ENCODE results near the gene KCNMA1. TPM values are rescaled to one million over a fixed set of nuclear protein-coding genes. Genes with fewer than 3 reads are reported as not detected.
"Not testable (repeated sequence)": the region's sequence is repeated elsewhere in the genome, so short reads cannot be mapped to it uniquely, and the experiment has no call there.

Gene KCNMA1
- total and polyA plus RNA-seq, 5 experiments from 2014 or later, result not detected

DNA sequence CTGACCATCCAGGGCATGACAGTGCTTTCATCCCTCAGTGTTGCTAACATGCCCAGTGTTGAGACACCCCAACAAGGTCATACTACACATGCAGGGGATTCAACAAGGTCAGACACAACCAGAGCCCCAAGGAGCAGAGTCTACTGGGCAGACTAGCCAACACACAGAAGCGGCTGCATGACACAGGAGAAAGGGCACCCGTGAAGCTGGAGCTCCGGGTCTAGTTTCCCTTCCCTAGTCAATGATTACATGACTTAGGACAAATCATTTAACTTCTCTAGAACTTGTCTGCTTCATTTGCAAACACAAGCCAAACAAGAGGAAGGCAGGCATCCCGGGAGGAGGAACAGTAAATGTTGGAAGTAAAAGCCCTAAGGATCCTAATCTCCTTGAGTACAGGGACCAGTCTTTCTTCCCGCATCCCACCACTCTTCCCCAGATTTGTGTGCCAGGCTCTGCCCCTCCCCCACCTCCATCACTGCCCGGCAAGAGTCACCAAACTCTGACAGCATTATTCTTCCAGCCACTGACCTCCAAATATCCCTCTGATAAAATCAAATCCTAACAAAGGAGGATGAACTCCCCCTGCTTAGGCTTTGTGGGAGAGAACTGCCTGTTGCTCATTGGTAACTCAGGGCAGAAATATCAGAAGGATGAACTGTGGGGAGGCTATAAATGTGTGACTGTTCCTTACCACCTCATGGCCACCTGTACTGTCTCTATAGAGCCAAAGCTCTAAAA lies 104.3 kb downstream of the KCNMA1 start:
- DNase-seq (no peak), ATAC-seq (no peak)
- H3K27me3 Mint-ChIP-seq, result peaks cover 0 to 12% (median 8%) of the 10 kb centered on the region in 5 donors
- no peaks in the 10 kb centered on the region for H3K4me1 Mint-ChIP-seq
- H3K4me3 Mint-ChIP-seq, result no peak overlapping the region
- POLR2A ChIA-PET, result no interaction called here
- no peak overlapping the region for H3K27ac Mint-ChIP-seq
- H3K36me3 Mint-ChIP-seq, result no peaks in the 10 kb centered on the region
- no peaks in the 10 kb centered on the region for H3K9me3 Mint-ChIP-seq

GRCh38 chr10:77532068-77532467 lies 105.5 kb downstream of the KCNMA1 start:
- no peak for ATAC-seq
- Mint-ChIP-seq H3K4me3 (no peak overlapping the region), H3K9me3 (no peaks in the 10 kb centered on the region), H3K36me3 (no peaks in the 10 kb centered on the region), H3K4me1 (no peaks in the 10 kb centered on the region), H3K27ac (no peak overlapping the region), H3K27me3 (peaks cover 0 to 12% (median 8%) of the 10 kb centered on the region in 5 donors)
- DNase-seq, result no peak
- POLR2A ChIA-PET, result no interaction called here

GRCh38 chr10:77531441-77532001 lies 106.1 kb downstream of the KCNMA1 start:
- Mint-ChIP-seq H3K4me3 (no peak overlapping the region), H3K36me3 (no peaks in the 10 kb centered on the region), H3K9me3 (no peaks in the 10 kb centered on the region), H3K4me1 (no peaks in the 10 kb centered on the region), H3K27me3 (peaks cover 3 to 16% (median 8%) of the 10 kb centered on the region in 5 donors), H3K27ac (peak overlapping the region in 1 of 10 donors; percentile 21)
- no peak for ATAC-seq
- POLR2A ChIA-PET, result no interaction called here
- DNase-seq, result no peak

- no peaks in the 10 kb centered on the region for H3K36me3 Mint-ChIP-seq
- no peak overlapping the region for H3K27ac Mint-ChIP-seq
- H3K27me3 Mint-ChIP-seq, result peaks cover 3 to 13% (median 5%) of the 10 kb centered on the region in 5 donors
- H3K4me1 Mint-ChIP-seq, result no peaks in the 10 kb centered on the region
- no peak overlapping the region for H3K4me3 Mint-ChIP-seq
- no peak for DNase-seq
- POLR2A ChIA-PET, result no interaction called here
- ATAC-seq, result no peak
- no peaks in the 10 kb centered on the region for H3K9me3 Mint-ChIP-seq
Observed at GRCh38 chr10:77530011-77530410, 107.6 kb downstream of the KCNMA1 start.

- POLR2A ChIA-PET, result no interaction called here
- Mint-ChIP-seq H3K9me3 (no peaks in the 10 kb centered on the region), H3K36me3 (no peaks in the 10 kb centered on the region), H3K27ac (no peak overlapping the region), H3K4me1 (no peaks in the 10 kb centered on the region), H3K27me3 (peaks cover 1 to 13% (median 7%) of the 10 kb centered on the region in 5 donors), H3K4me3 (no peak overlapping the region)
- DNase-seq (no peak), ATAC-seq (no peak)
Observed at GRCh38 chr10:77529050-77529576, 108.5 kb downstream of the KCNMA1 start.

GRCh38 chr10:77527839-77528238 lies 109.8 kb downstream of the KCNMA1 start:
- peaks cover 1 to 18% (median 6%) of the 10 kb centered on the region in 5 donors for H3K27me3 Mint-ChIP-seq
- no peaks in the 10 kb centered on the region for H3K9me3 Mint-ChIP-seq
- POLR2A ChIA-PET, result no interaction called here
- no peak for ATAC-seq
- no peaks in the 10 kb centered on the region for H3K36me3 Mint-ChIP-seq
- no peak overlapping the region for H3K27ac Mint-ChIP-seq
- H3K4me1 Mint-ChIP-seq, result no peaks in the 10 kb centered on the region
- no peak for DNase-seq
- H3K4me3 Mint-ChIP-seq, result no peak overlapping the region

DNA sequence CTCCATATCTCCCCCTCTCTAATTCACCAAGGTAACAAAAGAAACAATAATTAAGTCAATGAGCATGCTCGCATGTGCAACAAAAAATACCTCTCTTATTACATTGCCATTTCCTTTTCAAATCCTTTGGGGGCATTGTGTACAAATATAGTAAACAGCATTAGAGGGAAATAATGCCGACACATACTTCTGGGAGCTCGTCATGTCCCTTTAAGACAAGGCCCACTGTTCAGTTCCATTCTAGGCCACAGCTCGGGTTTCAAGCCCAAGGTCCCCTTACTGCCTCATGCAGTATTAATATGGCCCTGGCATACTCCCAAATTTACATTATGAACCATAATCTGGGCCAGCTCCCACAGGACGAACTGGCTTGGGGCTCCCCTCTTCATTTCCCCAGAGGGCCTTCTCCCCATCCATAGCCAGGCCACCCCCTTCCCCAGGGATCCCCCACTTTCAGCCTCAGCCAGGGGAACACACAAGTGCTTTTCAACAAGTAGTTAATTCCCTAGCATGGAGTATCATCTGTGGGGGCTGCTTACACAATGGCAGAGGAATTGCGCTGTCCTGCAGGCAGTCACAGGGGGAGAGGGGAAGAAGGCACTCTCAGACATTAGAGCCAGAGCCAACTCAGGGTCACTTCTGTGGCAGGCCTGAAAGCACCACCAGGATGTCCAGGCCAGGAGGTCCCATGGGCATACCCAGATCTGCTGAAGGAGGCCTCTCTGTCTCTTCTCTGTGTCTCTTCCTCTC lies 110.6 kb downstream of the KCNMA1 start:
- ATAC-seq (no peak), DNase-seq (no peak)
- Mint-ChIP-seq H3K9me3 (no peaks in the 10 kb centered on the region), H3K4me3 (no peak overlapping the region), H3K36me3 (no peaks in the 10 kb centered on the region), H3K4me1 (no peaks in the 10 kb centered on the region), H3K27ac (no peak overlapping the region), H3K27me3 (peaks cover 1 to 24% (median 12%) of the 10 kb centered on the region in 5 donors)
- POLR2A ChIA-PET, result no interaction called here

DNA sequence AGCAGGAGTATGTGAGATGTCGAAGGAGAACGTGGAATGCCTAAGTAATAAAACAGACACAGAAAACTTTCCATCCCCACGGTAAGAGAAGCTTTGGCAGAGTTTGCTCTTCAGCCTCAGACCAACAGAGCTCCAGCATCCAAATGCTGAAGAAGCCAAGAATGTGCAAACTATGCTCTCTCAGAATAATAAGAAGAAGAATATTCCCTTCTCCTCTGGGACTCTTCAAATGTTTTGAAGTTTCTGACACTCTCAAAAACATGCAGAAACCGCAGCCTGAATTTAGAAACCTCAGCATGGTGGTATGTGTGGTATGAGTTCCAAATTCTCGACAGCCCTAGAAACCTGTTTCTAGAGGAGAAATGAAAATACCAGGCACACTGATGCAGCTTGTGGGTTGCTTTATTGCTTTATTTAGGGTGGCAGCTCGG lies 113.3 kb downstream of the KCNMA1 start:
- Mint-ChIP-seq H3K9me3 (peaks cover 0 to 11% (median 0%) of the 10 kb centered on the region in 9 donors), H3K27me3 (peaks cover 4 to 35% (median 12%) of the 10 kb centered on the region in 5 donors), H3K36me3 (no peaks in the 10 kb centered on the region), H3K27ac (no peak overlapping the region), H3K4me1 (no peaks in the 10 kb centered on the region), H3K4me3 (no peak overlapping the region)
- ATAC-seq (no peak), DNase-seq (no peak)
- POLR2A ChIA-PET, result no interaction called here

GRCh38 chr10:77522268-77522809 lies 115.3 kb downstream of the KCNMA1 start:
- Mint-ChIP-seq H3K27ac (no peak overlapping the region), H3K27me3 (peaks cover 5 to 35% (median 11%) of the 10 kb centered on the region in 5 donors), H3K36me3 (no peaks in the 10 kb centered on the region), H3K4me3 (no peak overlapping the region), H3K4me1 (no peaks in the 10 kb centered on the region), H3K9me3 (peaks cover 0 to 12% (median 0%) of the 10 kb centered on the region in 9 donors)
- ATAC-seq (no peak), DNase-seq (no peak)
- POLR2A ChIA-PET, result no interaction called here

DNA sequence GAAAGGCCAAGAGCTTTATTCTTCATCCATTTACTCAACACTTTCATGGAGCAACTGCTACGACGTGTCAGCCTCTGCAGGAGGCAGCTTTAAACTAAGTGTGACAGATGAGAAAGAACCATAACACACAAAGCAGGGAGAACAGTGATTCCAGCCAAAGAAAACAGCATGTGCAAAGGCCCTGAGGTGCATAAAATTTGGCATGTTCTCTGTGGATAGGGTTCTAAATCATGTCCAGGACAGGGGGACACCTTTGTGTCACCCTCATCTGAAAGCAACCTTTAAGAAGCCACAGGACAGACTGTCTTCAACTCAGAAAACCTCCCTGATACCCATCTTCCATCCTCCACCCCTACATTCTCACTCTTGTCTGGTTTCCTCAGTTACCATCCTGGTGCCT lies 116.6 kb downstream of the KCNMA1 start:
- POLR2A ChIA-PET, result no interaction called here
- H3K4me3 Mint-ChIP-seq, result no peak overlapping the region
- H3K36me3 Mint-ChIP-seq, result no peaks in the 10 kb centered on the region
- H3K27ac Mint-ChIP-seq, result no peak overlapping the region
- peaks cover 5 to 44% (median 16%) of the 10 kb centered on the region in 5 donors for H3K27me3 Mint-ChIP-seq
- DNase-seq (no peak), ATAC-seq (no peak)
- peaks cover 0 to 12% (median 0%) of the 10 kb centered on the region in 9 donors for H3K9me3 Mint-ChIP-seq
- H3K4me1 Mint-ChIP-seq, result no peaks in the 10 kb centered on the region

DNA sequence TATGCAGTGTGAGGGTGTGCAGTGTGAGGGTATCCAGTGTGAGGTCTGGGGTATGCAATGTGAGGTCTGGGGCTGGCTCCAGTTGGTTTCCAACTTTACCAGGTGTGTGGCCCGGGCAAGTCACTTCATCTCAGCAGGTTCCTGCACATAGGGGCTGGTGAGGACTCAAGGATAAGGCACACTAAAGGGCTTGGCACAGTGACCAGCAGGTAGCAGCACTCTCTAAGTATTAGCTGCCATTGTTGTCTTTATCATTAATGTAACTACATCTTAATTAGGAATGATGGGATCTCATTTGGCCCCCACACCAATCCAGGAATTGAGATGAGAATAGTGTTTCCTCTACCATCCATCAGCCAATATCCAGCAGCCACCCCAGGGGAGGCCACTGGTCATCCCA lies 117.3 kb downstream of the KCNMA1 start:
- DNase-seq (no peak), ATAC-seq (no peak)
- H3K9me3 Mint-ChIP-seq, result peaks cover 0 to 12% (median 0%) of the 10 kb centered on the region in 9 donors
- peaks cover 5 to 51% (median 16%) of the 10 kb centered on the region in 5 donors for H3K27me3 Mint-ChIP-seq
- POLR2A ChIA-PET, result no interaction called here
- H3K27ac Mint-ChIP-seq, result no peak overlapping the region
- H3K36me3 Mint-ChIP-seq, result no peaks in the 10 kb centered on the region
- H3K4me1 Mint-ChIP-seq, result peaks cover 0 to 1% (median 0%) of the 10 kb centered on the region in 4 donors
- H3K4me3 Mint-ChIP-seq, result no peak overlapping the region

DNA sequence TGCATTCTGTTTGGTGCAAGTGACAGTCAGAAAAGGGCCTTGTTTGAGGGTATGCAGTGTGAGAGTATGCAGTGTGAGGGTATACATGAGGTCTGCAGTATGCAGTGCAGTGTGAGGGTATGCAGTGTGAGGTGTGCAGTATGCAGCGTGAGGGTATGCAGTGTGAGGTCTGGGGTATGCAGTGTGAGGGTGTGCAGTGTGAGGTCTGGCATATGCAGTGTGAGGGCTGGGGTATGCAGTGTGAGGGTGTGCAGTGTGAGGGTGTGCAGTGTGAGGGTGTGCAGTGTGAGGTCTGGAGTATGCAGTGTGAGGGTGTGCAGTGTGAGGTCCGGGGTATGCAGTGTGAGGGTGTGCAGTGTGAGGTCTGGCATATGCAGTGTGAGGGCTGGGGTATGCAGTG lies 117.8 kb downstream of the KCNMA1 start:
- H3K27ac Mint-ChIP-seq, H3K4me3 Mint-ChIP-seq, H3K4me1 Mint-ChIP-seq, POLR2A ChIA-PET, DNase-seq, H3K36me3 Mint-ChIP-seq, ATAC-seq: not testable (repeated sequence)
- Mint-ChIP-seq H3K27me3 (peaks cover 7 to 51% (median 16%) of the 10 kb centered on the region in 5 donors), H3K9me3 (peaks cover 0 to 12% (median 0%) of the 10 kb centered on the region in 9 donors)

DNA sequence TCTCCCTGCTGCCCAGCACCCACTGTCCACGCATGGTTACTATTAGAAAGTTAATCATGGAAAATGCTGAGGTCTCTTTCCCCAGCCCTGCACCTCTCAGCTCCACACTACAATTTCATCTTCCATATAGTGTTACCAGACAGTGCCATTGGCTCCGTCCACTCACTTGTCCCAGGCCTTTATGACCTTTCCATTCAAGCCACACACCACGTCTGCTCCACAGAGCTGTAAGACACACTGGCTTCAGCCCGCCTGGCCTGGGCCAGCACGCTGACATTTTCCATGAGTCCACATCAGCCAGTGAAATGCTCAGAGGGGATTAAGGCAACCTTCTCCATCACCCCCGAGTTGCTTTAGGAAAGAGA lies 118.7 kb downstream of the KCNMA1 start:
- ATAC-seq, result no peak
- Mint-ChIP-seq H3K27me3 (peaks cover 7 to 51% (median 14%) of the 10 kb centered on the region in 5 donors), H3K9me3 (peaks cover 0 to 12% (median 0%) of the 10 kb centered on the region in 9 donors), H3K4me3 (no peak overlapping the region), H3K27ac (no peak overlapping the region), H3K4me1 (peaks cover 0 to 1% (median 0%) of the 10 kb centered on the region in 4 donors), H3K36me3 (no peaks in the 10 kb centered on the region)
- POLR2A ChIA-PET, result no interaction called here
- no peak for DNase-seq

Data from naive thymus-derived CD8-positive, alpha-beta T cell (primary cell).